GM12873 (cell line): ENCODE data around the gene SRF.

Experiments
- TF ChIP-seq, protein P1 (sequence below): IDR thresholded peaks from 2 replicates; pipeline ENCODE4 v1.5.1; 2012; ENCODE audit warnings: low read depth, mild to moderate bottlenecking, moderate library complexity, low read length, control low read depth; ENCODE audit not compliant: insufficient read depth; ENCODE audit errors: missing control alignments

SRF gene

DNA sequence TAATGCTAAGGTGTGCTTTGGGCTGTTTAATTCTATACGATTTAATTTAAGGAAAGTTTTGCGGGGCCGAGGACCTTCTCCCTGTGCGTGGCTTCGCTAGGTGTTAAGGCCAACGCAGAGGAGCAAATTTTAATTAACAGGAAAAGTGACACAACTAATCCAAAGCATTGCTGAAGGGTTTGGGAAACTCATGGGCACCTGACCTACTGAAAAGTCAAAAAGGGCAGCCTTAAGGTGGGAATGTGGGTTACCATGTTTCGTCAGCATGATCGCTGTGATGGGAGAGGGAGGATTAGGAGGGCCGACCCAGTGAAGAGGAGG lies 10.5 kb downstream of the SRF start:
- TF ChIP-seq, protein P1, sequence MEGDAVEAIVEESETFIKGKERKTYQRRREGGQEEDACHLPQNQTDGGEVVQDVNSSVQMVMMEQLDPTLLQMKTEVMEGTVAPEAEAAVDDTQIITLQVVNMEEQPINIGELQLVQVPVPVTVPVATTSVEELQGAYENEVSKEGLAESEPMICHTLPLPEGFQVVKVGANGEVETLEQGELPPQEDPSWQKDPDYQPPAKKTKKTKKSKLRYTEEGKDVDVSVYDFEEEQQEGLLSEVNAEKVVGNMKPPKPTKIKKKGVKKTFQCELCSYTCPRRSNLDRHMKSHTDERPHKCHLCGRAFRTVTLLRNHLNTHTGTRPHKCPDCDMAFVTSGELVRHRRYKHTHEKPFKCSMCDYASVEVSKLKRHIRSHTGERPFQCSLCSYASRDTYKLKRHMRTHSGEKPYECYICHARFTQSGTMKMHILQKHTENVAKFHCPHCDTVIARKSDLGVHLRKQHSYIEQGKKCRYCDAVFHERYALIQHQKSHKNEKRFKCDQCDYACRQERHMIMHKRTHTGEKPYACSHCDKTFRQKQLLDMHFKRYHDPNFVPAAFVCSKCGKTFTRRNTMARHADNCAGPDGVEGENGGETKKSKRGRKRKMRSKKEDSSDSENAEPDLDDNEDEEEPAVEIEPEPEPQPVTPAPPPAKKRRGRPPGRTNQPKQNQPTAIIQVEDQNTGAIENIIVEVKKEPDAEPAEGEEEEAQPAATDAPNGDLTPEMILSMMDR, result no peak

- TF ChIP-seq, protein P1, result no peak
Measured at GRCh38 chr6:43181942-43182860, 11.1 kb downstream of the SRF start, which contains the start of gene CUL9. TSS of gene CUL9 (plus strand) at chr6:43182196. CDS start at chr6:43184311, 2,115 bp downstream.

DNA sequence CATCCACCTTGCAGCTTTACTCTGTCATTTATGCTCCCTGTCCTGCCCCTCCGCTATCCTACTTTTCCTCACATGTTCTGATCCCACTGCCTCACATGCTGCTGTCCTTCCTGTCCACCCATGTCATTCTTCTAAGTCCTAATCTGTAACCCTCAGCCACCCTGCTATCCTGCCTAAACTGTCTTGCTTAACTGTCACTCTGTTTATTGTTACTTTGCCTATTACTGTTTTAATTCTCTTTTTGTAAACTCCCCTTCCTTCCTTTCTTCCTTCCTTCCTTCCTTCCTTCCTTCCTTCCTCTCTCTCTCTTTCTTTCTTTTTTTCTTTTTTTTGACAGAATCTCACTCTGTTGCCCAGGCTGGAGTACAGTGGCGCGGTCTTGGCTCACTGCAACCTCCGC lies 12.4 kb downstream of the SRF start:
- TF ChIP-seq, protein P1, result no peak

- TF ChIP-seq, protein P1, result no peak
Measured at GRCh38 chr6:43184268-43184985, 13.4 kb downstream of the SRF start.

GRCh38 chr6:43185391-43185985 lies 14.4 kb downstream of the SRF start:
- TF ChIP-seq, protein P1, result no peak

- TF ChIP-seq, protein P1, result no peak
Measured at GRCh38 chr6:43186019-43186418, 14.9 kb downstream of the SRF start.

- TF ChIP-seq, protein P1, result no peak
Measured at GRCh38 chr6:43186706-43187105, 15.6 kb downstream of the SRF start.
